Lower lobe of right lung (tissue), 2 donors: ENCODE measurements around the gene ESRRA. TPM values are rescaled to one million over a fixed set of nuclear protein-coding genes. Genes with fewer than 3 reads are reported as not detected.
A peak's percentile ranks its signal among the peaks of the same experiment; 100 is the strongest.

Source experiments
- ATAC-seq, 2 donors: fragments of 200-7000 bp; cut with Tn5 transposase; one replicate each; pipeline ENCODE4 v1.9.1; 2020 to 2022; ENCODE audit warnings: mild to moderate bottlenecking in 2 of 2, moderate library complexity in 2 of 2
- DNase-seq: peaks from one replicate; pipeline ENCODE4 v3.0.0-alpha.2; 2020
- H3K27ac ChIP-seq: fragments of 200-600 bp; one replicate; pipeline ENCODE4 v1.8.0; 2022
- H3K27me3 ChIP-seq: fragments of 200-600 bp; one replicate; pipeline ENCODE4 v1.8.0; 2022; ENCODE audit warnings: low read depth
- H3K36me3 ChIP-seq: fragments of 200-600 bp; one replicate; pipeline ENCODE4 v1.8.0; 2022; ENCODE audit warnings: mild to moderate bottlenecking
- H3K4me1 ChIP-seq: fragments of 200-600 bp; one replicate; pipeline ENCODE4 v1.8.0; 2022
- H3K4me3 ChIP-seq: fragments of 200-600 bp; one replicate; pipeline ENCODE4 v1.8.0; 2022; ENCODE audit warnings: mild to moderate bottlenecking
- H3K9me3 ChIP-seq: fragments of 200-600 bp; one replicate; pipeline ENCODE4 v1.8.0; 2022
- intact Hi-C: fragments of 100-400 bp; cut with DNase I; formaldehyde crosslinking; loops from one replicate; pipeline ENCODE4 v1.11.0; 2022
- total RNA-seq: library from RNA; stranded (reverse); fragmentation: NEBNext Ultra II Directional; extraction: Animal tissue kit (Norgen Biotek cat#: 25700); gene quantifications from one replicate; pipeline ENCODE4 v1.2.1, GENCODE V29; 2021
- TF ChIP-seq, protein P1 (sequence below): fragments of 200-600 bp; IDR thresholded peaks from one replicate; pipeline ENCODE4 v1.8.0; 2022; ENCODE audit warnings: antibody characterized with exemption, mild to moderate bottlenecking
- donor health status: DM: no; HTN: yes; CAD: no; lungs with severe emphysema.

The ESRRA gene
- total RNA-seq, 1 donor from 2014 or later, result 47.9 TPM

DNA sequence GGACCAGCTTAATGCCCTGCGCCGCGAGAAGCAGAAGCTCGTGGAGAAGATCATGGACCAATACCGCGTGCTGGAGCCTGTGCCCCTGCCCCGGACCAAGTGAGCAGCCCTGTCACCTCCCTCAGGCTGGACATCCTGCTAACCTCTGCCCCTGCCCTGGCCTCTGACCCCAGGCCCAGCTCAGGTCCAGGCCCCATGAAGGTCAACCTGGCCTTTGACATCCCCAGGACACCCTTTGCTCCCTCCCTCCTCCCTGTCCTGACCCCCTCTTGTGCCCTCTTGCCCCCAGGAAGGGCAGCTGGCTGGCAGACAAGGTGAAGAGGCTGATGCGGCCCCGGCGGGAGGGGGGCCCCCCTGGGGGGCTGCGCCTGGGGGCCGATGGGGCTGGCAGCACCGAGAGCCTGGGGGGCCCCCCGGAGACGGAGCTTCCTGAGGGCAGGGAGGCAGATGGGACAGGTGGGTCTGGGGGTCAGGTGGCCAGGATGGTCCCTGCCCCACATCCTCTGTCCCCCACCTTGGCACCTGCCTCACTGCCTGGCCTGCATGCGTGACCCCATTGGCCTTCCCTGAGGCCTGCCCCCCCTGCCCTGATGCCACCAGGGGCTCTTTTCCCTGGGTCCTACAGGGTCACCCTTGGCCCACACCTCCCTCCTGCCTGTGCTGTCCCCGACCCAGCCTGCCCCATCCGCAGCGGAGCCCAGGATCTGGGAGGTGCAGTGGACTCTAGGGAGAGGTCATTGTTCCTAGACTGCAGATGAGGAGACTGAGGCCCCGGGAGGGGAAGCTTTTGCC is 48.6 kb downstream of the ESRRA start:
- ATAC-seq (no peak), DNase-seq (no peak)
- no peaks in the 10 kb centered on the region for H3K9me3 ChIP-seq
- intact Hi-C loops, result no loop called here
- peaks cover 4% of the 10 kb centered on the region for H3K36me3 ChIP-seq
- H3K27me3 ChIP-seq, result no peaks in the 10 kb centered on the region
- no peak overlapping the region for H3K4me3 ChIP-seq
- TF ChIP-seq, protein P1, sequence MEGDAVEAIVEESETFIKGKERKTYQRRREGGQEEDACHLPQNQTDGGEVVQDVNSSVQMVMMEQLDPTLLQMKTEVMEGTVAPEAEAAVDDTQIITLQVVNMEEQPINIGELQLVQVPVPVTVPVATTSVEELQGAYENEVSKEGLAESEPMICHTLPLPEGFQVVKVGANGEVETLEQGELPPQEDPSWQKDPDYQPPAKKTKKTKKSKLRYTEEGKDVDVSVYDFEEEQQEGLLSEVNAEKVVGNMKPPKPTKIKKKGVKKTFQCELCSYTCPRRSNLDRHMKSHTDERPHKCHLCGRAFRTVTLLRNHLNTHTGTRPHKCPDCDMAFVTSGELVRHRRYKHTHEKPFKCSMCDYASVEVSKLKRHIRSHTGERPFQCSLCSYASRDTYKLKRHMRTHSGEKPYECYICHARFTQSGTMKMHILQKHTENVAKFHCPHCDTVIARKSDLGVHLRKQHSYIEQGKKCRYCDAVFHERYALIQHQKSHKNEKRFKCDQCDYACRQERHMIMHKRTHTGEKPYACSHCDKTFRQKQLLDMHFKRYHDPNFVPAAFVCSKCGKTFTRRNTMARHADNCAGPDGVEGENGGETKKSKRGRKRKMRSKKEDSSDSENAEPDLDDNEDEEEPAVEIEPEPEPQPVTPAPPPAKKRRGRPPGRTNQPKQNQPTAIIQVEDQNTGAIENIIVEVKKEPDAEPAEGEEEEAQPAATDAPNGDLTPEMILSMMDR, result no peak
- no peak overlapping the region for H3K27ac ChIP-seq
- H3K4me1 ChIP-seq, result peaks cover 25% of the 10 kb centered on the region

GRCh38 chr11:64355078-64355940 is 50.0 kb downstream of the ESRRA start:
- H3K27ac ChIP-seq, result peak overlapping the region; percentile 58
- intact Hi-C loops, result no loop called here
- ATAC-seq (peak; percentile 65 to 71), DNase-seq (peak; percentile 83)
- TF ChIP-seq, protein P1, result peak; percentile 65
- H3K27me3 ChIP-seq, result no peaks in the 10 kb centered on the region
- H3K9me3 ChIP-seq, result no peaks in the 10 kb centered on the region
- peaks cover 6% of the 10 kb centered on the region for H3K36me3 ChIP-seq
- peaks cover 36% of the 10 kb centered on the region for H3K4me1 ChIP-seq
- peak overlapping the region; percentile 43 for H3K4me3 ChIP-seq

- TF ChIP-seq, protein P1, result peak; percentile 15
- peak overlapping the region; percentile 90 for H3K27ac ChIP-seq
- DNase-seq (no peak), ATAC-seq (no peak)
- peaks cover 43% of the 10 kb centered on the region for H3K4me1 ChIP-seq
- intact Hi-C loops, result no loop called here
- peaks cover 20% of the 10 kb centered on the region for H3K36me3 ChIP-seq
- no peaks in the 10 kb centered on the region for H3K27me3 ChIP-seq
- H3K9me3 ChIP-seq, result no peaks in the 10 kb centered on the region
- H3K4me3 ChIP-seq, result no peak overlapping the region
Measured at GRCh38 chr11:64356498-64357411, 51.4 kb downstream of the ESRRA start.

- Histone ChIP-seq H3K4me1 (peaks cover 43% of the 10 kb centered on the region), H3K4me3 (no peak overlapping the region), H3K36me3 (peaks cover 27% of the 10 kb centered on the region), H3K27me3 (no peaks in the 10 kb centered on the region), H3K9me3 (no peaks in the 10 kb centered on the region), H3K27ac (peak overlapping the region; percentile 90)
- DNase-seq (no peak), ATAC-seq (no peak)
- intact Hi-C loops, result no loop called here
- TF ChIP-seq, protein P1, result no peak
Measured at GRCh38 chr11:64357446-64357845, 52.1 kb downstream of the ESRRA start.
